GM18508 (cell line): ENCODE results near the gene FOXL3.
"Not testable (repeated sequence)": the region's sequence is repeated elsewhere in the genome, so short reads cannot be mapped to it uniquely, and the experiment has no call there.

Experiments used
- ATAC-seq: cut with Tn5 transposase; IDR thresholded peaks from one replicate; pipeline ENCODE4 v1.9.1; 2021; ENCODE audit warnings: moderate number of reproducible peaks; ENCODE audit not compliant: insufficient read depth, unreplicated experiment

The FOXL3 gene

DNA sequence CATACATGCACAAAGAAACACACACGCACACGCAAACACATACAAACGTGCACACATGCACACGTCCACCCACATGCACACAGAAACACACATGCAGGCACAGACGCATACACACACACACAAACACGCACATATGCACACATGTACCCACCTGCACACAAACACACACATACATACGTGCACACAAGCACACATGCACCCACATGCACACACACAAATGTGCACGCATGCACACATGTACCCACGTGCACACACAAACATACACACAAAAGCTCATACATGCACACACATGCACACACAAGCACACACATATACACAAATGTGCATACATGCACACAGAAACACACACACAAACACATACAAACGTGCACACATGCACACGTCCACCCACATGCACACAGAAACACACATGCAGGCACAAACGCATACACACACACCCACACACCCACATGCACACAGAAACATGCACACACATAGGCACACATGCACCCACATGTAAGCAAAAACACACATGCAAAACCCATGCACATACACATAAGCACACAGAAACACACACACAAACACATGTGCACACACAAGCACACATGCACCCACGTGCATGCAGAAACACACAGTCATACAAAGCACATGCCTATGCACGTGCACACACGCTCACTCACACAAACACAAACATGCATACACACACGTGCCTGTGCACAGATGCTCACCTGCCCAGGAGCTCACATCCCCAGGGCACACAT lies 44.8 kb downstream of the FOXL3 start:
- no peak for ATAC-seq

DNA sequence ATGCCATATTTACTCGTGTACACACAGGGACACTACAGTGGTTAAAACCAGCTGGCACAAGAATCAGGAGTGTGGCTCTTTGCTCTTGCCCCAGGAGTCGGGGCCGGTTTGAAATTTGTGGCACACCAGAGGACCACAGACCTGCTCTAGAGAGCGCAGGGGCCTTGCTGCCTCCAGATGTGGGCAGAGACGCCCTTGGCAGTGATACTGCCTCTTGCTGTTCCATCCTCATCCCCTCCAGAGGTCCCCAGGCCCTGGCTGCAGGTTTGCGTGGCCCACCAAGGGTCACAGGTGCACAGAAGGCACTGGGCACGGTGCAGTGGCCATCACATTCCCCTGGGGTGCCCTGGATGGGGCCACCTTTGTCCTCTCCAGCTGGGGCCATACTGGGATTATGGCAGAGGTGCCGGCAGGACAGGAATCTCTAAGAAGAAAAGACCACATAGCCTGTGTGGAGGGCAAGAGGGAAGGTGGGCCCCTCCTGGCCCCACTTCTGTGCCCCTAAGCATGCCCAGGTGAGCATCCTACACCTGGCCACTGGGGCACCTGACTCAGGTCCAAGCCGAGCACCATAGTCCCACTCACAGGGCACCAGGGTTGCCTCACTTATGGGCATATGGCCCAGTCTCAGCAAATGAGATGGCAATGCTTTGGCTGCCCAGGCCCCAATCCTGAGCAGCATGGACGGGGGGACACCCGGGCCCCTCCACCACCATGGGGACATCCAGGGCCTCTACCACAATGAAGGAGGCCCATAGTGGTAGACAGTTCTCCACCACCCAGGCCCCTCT lies 45.6 kb downstream of the FOXL3 start:
- ATAC-seq = no peak

DNA sequence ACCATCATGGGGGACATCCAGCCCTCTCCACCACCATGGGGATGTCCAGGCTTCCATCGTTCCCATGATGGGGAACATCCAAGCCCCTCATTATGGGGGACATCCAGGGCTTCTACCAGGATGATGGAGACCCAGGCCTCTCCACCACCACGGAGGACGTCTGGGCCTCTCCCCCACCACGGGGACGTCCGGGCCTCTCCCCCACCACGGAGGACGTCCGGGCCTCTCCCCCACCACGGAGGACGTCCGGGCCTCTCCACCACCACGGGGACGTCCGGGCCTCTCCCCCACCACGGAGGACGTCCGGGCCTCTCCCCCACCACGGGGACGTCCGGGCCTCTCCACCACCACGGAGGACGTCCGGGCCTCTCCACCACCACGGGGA lies 46.2 kb downstream of the FOXL3 start:
- ATAC-seq = not testable (repeated sequence)

DNA sequence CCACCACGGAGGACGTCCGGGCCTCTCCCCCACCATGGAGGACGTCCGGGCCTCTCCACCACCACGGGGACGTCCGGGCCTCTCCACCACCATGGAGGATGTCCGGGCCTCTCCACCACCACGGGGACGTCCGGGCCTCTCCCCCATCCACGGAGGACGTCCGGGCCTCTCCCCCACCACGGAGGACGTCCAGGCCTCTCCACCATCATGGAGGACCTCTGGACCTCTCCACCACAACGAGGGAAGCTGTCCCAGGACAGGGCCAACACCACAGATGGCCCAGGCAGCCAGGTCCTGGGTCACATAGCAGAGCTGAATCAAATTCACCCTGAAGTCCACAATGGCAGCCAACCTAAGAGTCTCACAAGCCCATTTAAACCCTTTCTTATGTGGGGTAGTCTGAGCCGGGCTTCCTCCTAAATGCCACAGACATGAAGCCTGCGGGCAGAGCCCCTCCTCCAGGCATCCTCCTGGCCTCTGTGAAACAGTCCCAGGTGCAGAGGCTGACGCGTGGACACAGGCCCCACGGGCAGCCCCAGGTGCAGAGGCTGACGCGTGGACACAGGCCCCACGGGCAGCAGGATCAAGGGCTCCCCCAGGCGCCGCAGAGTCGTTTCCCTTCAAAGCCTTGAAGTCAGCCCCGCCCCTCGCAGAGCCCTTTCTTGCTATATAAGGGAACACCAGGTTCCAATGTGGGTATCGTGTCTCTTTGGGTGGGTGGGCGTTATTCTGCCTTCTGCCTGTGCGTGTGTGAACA lies 47.0 kb downstream of the FOXL3 start:
- ATAC-seq = no peak

DNA sequence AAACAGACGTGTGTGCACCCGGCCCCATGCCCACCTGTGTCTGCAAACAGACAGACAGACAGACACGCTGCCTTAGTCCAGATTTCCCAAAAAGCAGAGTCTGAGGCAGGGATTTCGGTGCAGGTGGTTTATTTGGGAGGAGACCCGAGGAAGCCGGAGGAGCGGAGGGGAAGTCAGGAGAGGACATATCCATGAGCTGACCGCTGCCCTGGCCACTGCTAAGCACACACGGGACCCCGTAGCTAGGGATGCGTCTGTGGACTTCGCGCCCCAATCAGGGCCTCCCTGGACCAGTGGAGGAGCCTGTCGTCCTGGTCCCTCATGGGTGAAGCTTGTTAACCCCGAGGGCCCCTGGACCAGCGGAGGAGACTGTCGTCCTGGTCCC lies 47.6 kb downstream of the FOXL3 start:
- no peak for ATAC-seq

DNA sequence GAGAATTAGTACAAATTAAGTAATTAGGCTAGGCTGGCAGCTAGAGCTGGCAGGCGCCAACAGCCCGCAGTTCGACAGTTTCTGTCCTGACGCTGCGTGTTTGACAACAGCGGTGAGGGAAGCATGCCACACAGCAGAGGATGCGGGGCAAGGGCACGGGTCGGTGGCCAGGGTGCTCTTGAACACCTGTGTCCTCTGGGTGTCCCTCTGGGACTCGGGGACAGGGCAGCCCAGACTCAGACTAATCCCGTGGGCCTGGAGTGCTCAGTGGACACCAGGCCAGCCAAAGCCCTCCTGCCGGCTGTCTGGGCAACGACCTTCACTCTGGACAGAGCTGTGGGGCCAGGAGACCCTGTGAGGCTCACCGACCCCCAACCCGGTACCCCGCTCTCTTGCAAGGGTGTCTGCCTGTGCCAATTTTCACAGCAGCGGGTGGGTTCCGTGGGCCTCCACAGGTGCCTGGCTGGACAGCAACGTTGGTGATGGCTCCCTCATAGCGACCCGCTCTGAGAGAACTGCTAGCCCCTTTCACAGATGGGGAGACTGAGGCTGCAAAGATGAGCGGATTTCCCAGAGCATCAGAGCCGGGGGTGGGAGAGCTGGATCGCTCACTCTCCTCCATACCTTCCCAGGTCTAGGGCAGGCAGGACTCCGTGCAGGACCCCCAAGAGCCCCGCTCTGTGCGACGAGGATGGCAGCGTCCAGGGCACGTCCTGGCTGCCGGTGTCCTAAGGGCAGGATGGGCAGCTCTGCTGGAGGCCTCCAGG lies 48.5 kb downstream of the FOXL3 start:
- no peak for ATAC-seq

DNA sequence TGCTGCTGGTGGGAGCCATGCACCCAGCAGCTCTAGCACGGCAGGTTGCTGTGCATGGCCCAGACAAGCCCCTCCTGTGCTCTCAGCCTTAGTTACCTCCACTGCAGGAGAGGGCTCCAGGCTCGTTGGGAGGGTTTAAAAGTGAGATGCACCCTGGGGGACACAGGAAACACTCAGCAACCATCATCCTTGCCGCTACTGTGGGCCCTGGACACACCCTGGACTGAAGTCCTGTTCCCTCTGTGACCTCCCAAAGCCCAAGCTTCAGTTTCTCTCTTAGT lies 49.0 kb downstream of the FOXL3 start:
- ATAC-seq = no peak

DNA sequence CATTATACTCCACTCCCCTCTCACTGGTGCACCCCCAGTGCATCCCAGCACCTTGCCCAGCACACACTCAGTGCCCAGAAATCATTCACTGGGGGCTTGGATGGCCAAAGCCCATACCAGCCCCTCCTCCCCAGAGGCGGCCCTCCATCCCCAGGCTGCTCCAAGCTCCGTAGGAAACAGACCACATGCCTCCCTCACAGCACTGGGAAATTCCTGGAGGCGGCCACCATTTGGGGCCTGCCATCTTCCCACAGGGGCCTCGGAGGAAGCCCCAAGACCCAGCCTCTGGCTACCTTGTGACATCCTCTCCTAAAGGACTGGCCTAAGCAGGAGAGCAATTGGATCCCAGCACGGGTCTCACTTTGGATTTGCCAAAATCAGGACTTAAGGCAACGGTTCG lies 49.7 kb downstream of the FOXL3 start:
- no peak for ATAC-seq

DNA sequence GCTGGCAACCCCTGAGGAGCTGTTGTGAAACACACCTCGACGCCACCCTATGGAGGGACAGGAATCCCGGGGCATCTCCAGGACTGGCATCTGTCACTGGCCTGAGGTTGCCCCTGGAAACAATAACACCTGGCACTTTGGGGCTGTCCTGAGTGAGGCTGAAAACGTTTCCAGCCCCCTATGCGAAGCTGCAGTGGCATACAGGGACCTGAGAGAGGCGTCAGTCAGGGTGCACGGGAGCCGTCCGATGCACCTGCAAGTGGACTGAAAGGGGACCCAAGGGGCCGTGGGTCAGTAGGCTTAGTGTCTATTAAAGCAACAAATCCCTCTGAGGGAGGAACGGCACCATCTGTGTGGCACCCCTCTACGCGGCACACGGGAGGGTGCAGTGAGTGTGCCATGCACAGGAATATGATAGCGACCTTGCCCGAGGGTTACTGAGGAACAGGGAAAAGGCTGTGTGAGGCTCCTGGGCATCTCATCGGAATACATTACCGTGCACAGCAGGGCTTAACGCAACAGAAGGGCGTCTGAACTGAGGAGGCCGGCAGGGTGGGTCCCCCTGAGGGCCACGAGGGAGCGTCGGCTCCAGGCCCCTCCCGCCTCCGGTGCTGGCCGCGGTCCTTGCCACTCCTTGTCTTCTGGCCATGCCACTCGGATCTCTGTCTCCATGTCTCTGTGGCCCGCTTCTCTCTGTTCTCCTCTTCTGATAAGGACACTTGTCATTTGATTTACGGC lies 50.4 kb downstream of the FOXL3 start:
- no peak for ATAC-seq
